Activated CD4-positive, alpha-beta T cell treated with anti-CD3 and anti-CD28 coated beads for 36 hours (primary cell): Measurements from ENCODE around the gene LPGAT1. TPM values are rescaled to one million over a fixed set of nuclear protein-coding genes. Genes with fewer than 3 reads are reported as not detected.
A peak's percentile ranks its signal among the peaks of the same experiment; 100 is the strongest.

Experiments used
- ATAC-seq: fragments of 200-7000 bp; cut with Tn5 transposase; one replicate; pipeline ENCODE4 v1.10.0; 2021; ENCODE audit warnings: mild to moderate bottlenecking, moderate library complexity
- CTCF ChIA-PET: fragments of 350-600 bp; sonication (Branson Sonifier 250); formaldehyde crosslinking; loops from one replicate; lab custom pipeline; 2021; ENCODE audit warnings: antibody characterized with exemption; lab: Charles Lee
- POLR2A ChIA-PET: fragments of 350-600 bp; sonication (Branson Sonifier 250); formaldehyde crosslinking; loops from one replicate; lab custom pipeline; 2021; ENCODE audit warnings: antibody characterized with exemption, inconsistent platforms; lab: Charles Lee
- DNase-seq: peaks from one replicate; pipeline ENCODE4 v3.0.0-alpha.2; 2020
- H3K27ac Mint-ChIP-seq: one replicate; pipeline ENCODE4 v1.8.0; 2021; ENCODE audit warnings: mixed read lengths
- H3K27me3 Mint-ChIP-seq: one replicate; pipeline ENCODE4 v1.8.0; 2021; ENCODE audit warnings: mixed read lengths
- H3K36me3 Mint-ChIP-seq: one replicate; pipeline ENCODE4 v1.8.0; 2021; ENCODE audit warnings: low read depth, mixed read lengths
- H3K4me1 Mint-ChIP-seq: one replicate; pipeline ENCODE4 v1.8.0; 2021; ENCODE audit warnings: mixed read lengths
- H3K4me3 Mint-ChIP-seq: one replicate; pipeline ENCODE4 v1.8.0; 2021; ENCODE audit warnings: mild to moderate bottlenecking, moderate library complexity, mixed read lengths
- H3K9me3 Mint-ChIP-seq: one replicate; pipeline ENCODE4 v1.8.0; 2021; ENCODE audit warnings: low read depth, mixed read lengths
- intact Hi-C, 2 experiments: fragments of 100-400 bp; cut with DNase I in 1 of 2; cut with micrococcal nuclease in 1 of 2; formaldehyde crosslinking; loops; one replicate each; pipeline versions ENCODE4 v1.14.2 to v1.15.1; 2022 to 2024; cut with DNase I, micrococcal nuclease
- total RNA-seq, 2 experiments: library from RNA; stranded (reverse); gene quantifications; one replicate each; pipeline ENCODE4 v1.2.3, GENCODE V29; 2021

Gene LPGAT1
- total RNA-seq, 2 experiments from 2014 or later = 21.7 to 24.9 TPM

DNA sequence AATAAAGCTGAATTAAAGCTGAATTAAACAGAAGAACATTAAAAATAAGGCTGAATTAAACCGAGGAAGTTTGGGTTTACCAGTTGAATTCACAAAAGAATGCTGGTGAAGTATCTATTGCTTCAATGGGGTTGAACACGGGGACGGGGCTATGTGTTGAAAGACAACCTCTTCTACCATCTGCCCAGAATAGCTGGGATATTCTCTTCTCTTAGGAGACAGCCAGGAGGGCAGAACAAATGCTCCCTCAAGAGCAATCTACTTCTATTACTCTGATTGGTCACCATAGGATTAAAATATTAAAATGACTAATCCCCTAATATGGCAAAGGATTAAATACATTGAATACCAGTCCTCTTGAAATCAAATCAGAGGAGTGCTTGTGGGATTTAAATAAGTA is 68.4 kb downstream of the LPGAT1 start:
- ATAC-seq (no peak), DNase-seq (no peak)
- Mint-ChIP-seq H3K27me3 (no peaks in the 10 kb centered on the region), H3K9me3 (no peaks in the 10 kb centered on the region), H3K27ac (no peak overlapping the region), H3K4me3 (no peak overlapping the region), H3K4me1 (no peaks in the 10 kb centered on the region), H3K36me3 (peaks cover 5% of the 10 kb centered on the region)
- POLR2A ChIA-PET = no interaction called here
- CTCF ChIA-PET = interaction anchor here (0.7 to 1.2 kb wide), 5 partner anchors 19 to 112 kb away, joined by 3 read pairs; no protein-coding TSS in a partner anchor
- intact Hi-C loops = no loop called here

DNA sequence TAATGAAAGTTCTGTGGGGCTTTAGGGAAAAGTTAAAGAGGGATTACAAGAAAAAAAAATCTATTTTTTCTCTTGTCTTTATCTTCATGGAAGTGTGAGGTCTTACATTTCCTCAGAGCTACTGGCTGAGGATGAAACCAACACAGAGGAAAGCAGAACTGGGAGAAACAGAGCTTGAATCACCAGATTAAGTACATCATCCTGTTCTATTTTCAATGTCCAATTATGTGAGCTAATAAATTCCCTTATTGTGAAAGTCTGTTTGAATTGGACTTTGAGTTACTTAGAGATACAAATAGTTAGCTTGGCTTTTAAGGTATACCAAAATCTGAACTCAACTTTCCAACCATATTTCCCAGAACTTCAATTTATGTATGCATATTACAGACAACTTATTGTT is 69.2 kb downstream of the LPGAT1 start:
- H3K27me3 Mint-ChIP-seq = no peaks in the 10 kb centered on the region
- no peak for ATAC-seq
- no peak overlapping the region for H3K27ac Mint-ChIP-seq
- no peaks in the 10 kb centered on the region for H3K9me3 Mint-ChIP-seq
- no peak overlapping the region for H3K4me3 Mint-ChIP-seq
- peaks cover 5% of the 10 kb centered on the region for H3K36me3 Mint-ChIP-seq
- ChIA-PET CTCF (interaction anchor here (0.6 to 1.2 kb wide), 4 partner anchors 18 to 66 kb away, joined by 3 read pairs; no protein-coding TSS in a partner anchor), POLR2A (no interaction called here)
- no peak for DNase-seq
- intact Hi-C loops = no loop called here
- H3K4me1 Mint-ChIP-seq = no peaks in the 10 kb centered on the region

DNA sequence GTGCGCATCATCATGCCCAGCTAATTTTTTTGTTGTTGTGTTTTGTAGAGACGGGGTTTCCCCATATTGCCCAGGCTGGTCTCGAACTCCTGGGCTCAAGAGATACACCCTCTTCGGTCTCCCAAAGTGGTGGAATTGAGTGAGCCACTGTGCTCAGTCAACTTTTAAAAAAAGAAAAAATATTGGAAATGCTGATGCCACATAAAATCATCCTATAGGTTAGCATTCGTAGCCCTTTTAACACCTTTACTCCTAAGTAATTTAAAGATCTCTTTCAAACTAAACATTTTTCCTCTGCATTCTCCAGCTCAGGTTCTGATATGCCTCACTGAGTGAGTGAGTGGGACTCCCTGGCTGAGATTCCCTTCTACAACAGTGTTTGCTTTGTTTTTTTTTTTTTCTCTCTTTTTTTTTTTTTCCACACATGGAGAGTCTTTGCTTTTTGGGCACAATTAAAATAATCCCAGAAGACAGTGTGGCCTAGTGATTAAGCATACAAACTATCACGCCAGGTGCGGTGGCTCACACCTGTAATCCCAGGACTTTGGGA is 74.0 kb downstream of the LPGAT1 start:
- ChIA-PET POLR2A (no interaction called here), CTCF (interaction anchor here (0.6 to 1.6 kb wide), 3 partner anchors 35 to 700 kb away, joined by 3 to 5 read pairs (median 4); no protein-coding TSS in a partner anchor)
- H3K27ac Mint-ChIP-seq = no peak overlapping the region
- intact Hi-C loops = no loop called here
- ATAC-seq (no peak), DNase-seq (no peak)
- H3K36me3 Mint-ChIP-seq = peaks cover 5% of the 10 kb centered on the region
- no peak overlapping the region for H3K4me3 Mint-ChIP-seq
- H3K9me3 Mint-ChIP-seq = no peaks in the 10 kb centered on the region
- no peaks in the 10 kb centered on the region for H3K4me1 Mint-ChIP-seq
- no peaks in the 10 kb centered on the region for H3K27me3 Mint-ChIP-seq

DNA sequence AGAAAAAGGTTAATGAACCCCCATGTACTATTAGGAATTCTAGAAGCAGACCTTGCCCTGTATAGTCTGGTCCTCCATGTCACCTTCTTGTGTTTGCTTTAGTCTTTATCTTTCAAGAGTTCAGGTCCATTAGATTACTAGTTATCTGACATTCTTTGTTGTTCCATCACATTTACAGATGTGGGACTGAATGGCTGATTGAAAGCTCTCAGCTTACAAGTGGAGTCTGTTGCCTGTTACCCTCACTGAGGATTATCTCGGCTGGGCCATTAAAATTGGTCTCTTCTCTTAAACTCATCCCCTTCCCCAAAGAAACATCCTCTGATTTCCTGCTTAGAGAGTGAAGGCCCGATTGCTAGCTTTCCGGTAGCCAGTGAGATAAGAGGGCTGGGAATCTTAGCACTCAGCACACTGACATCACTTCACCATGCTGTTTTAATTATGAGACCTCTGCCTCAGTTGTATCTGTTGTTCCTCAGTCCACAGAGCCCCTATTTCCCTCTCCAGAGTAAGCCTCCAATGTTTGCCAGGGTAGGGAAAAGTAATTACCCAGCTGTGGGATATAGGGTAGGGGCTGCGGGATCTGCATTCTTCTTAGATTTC is 76.8 kb downstream of the LPGAT1 start:
- no peak for DNase-seq
- CTCF ChIA-PET = interaction anchor here (0.7 kb wide), 1 partner anchor 106 kb away, joined by 3 read pairs; no protein-coding TSS in a partner anchor
- ATAC-seq = no peak
- H3K9me3 Mint-ChIP-seq = no peaks in the 10 kb centered on the region
- H3K27me3 Mint-ChIP-seq = no peaks in the 10 kb centered on the region
- H3K27ac Mint-ChIP-seq = no peak overlapping the region
- H3K36me3 Mint-ChIP-seq = peaks cover 5% of the 10 kb centered on the region
- H3K4me1 Mint-ChIP-seq = peaks cover 2% of the 10 kb centered on the region
- POLR2A ChIA-PET = no interaction called here
- intact Hi-C loops = no loop called here
- no peak overlapping the region for H3K4me3 Mint-ChIP-seq

DNA sequence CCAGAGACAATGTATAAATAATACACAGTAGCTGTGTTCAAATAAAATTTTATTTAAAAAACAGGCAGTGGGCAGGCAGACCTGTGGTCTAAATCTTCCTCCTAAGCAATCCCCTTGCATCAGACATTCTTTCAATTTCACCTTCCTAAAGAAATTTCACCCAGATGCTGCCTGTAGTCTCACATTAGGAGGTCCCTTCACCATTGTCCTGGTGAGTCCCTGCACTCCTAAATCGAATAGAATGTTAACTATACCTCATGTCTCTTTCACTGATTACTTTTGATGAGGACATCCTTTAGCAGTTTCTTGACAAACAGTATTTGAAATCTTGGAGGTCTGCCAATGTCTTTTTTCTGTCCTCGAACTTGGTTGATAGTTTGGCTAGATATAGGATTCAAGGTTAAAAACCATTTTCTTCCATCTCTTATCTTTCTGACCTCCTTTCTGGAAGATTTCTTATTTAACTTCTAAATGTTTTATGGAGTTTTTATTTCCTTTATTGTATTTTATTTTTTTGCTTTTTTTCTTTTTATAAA is 77.5 kb downstream of the LPGAT1 start:
- H3K27ac Mint-ChIP-seq = no peak overlapping the region
- ChIA-PET POLR2A (no interaction called here), CTCF (interaction anchor here (0.6 to 0.7 kb wide), 2 partner anchors 106 to 281 kb away, joined by 3 to 4 read pairs; no protein-coding TSS in a partner anchor)
- H3K36me3 Mint-ChIP-seq = peaks cover 5% of the 10 kb centered on the region
- intact Hi-C loops = no loop called here
- no peak for ATAC-seq
- no peak overlapping the region for H3K4me3 Mint-ChIP-seq
- H3K4me1 Mint-ChIP-seq = peaks cover 2% of the 10 kb centered on the region
- no peak for DNase-seq
- H3K9me3 Mint-ChIP-seq = no peaks in the 10 kb centered on the region
- H3K27me3 Mint-ChIP-seq = no peaks in the 10 kb centered on the region

GRCh38 chr1:211752317-211752716 is 78.2 kb downstream of the LPGAT1 start:
- Mint-ChIP-seq H3K9me3 (no peaks in the 10 kb centered on the region), H3K27ac (no peak overlapping the region), H3K4me3 (no peak overlapping the region), H3K36me3 (peaks cover under 1% of the 10 kb centered on the region), H3K27me3 (no peaks in the 10 kb centered on the region), H3K4me1 (peaks cover 2% of the 10 kb centered on the region)
- ChIA-PET CTCF (interaction anchor here (0.6 to 1.4 kb wide), 3 partner anchors 15 to 282 kb away, joined by 4 read pairs; no protein-coding TSS in a partner anchor), POLR2A (no interaction called here)
- DNase-seq (no peak), ATAC-seq (no peak)
- intact Hi-C loops = no loop called here

GRCh38 chr1:211751438-211751837 is 79.1 kb downstream of the LPGAT1 start:
- H3K27ac Mint-ChIP-seq = no peak overlapping the region
- no peaks in the 10 kb centered on the region for H3K27me3 Mint-ChIP-seq
- CTCF ChIA-PET = interaction anchor here (1.4 kb wide), 1 partner anchor 16 kb away, joined by 4 read pairs; no protein-coding TSS in a partner anchor
- DNase-seq (no peak), ATAC-seq (peak; percentile 42)
- H3K9me3 Mint-ChIP-seq = no peaks in the 10 kb centered on the region
- POLR2A ChIA-PET = no interaction called here
- no peaks in the 10 kb centered on the region for H3K36me3 Mint-ChIP-seq
- no peak overlapping the region for H3K4me3 Mint-ChIP-seq
- intact Hi-C loops = no loop called here
- peaks cover 2% of the 10 kb centered on the region for H3K4me1 Mint-ChIP-seq

DNA sequence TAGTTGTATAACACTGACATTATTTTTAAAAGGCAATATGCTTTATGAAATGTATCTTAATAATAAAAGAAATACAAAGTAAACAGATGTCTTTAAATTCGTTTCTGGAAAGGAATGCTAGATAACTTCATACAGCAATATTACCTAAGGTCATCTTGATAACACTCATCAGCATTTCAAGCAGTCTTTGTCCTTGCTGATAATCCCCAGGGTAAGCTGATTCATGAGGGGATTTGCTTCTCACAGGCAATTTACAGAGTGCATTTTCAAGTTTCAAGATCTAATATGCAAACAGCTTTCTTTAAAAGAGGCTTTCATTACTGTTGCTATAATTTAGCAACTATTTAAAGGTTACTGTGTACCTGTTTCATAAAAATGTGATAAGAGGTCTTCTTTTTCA is 80.0 kb downstream of the LPGAT1 start:
- H3K27me3 Mint-ChIP-seq = no peaks in the 10 kb centered on the region
- no peaks in the 10 kb centered on the region for H3K36me3 Mint-ChIP-seq
- no peaks in the 10 kb centered on the region for H3K9me3 Mint-ChIP-seq
- ChIA-PET CTCF (interaction anchor here (1.1 kb wide), 1 partner anchor 53 kb away, joined by 4 read pairs; no protein-coding TSS in a partner anchor), POLR2A (no interaction called here)
- no peak overlapping the region for H3K27ac Mint-ChIP-seq
- intact Hi-C loops = no loop called here
- H3K4me3 Mint-ChIP-seq = no peak overlapping the region
- DNase-seq = no peak
- ATAC-seq = no peak
- peaks cover 2% of the 10 kb centered on the region for H3K4me1 Mint-ChIP-seq

DNA sequence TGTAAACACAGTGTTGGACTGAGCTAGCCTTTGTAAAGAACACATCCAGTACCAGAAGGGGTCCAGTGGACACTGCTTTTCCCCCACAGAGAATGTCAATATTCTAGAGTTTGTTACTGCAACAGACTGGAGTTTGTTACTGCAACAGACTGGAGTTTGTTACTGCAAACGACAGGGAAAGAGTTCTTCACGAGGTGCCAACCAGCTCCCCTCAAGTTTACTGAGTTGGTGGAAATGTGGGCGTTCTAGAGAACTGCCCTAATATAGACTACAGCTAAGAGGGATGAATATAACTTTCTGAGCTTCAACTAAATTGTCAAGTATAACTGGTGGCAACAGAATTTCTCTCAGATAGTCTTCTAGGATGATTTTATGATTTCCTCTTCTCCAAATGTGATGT is 81.3 kb downstream of the LPGAT1 start:
- no peaks in the 10 kb centered on the region for H3K27me3 Mint-ChIP-seq
- H3K4me3 Mint-ChIP-seq = no peak overlapping the region
- H3K36me3 Mint-ChIP-seq = no peaks in the 10 kb centered on the region
- no peak overlapping the region for H3K27ac Mint-ChIP-seq
- peaks cover 2% of the 10 kb centered on the region for H3K4me1 Mint-ChIP-seq
- intact Hi-C loops = no loop called here
- DNase-seq = no peak
- CTCF ChIA-PET = interaction anchor here (0.6 to 1.0 kb wide), 2 partner anchors 85 to 701 kb away, joined by 3 read pairs; no protein-coding TSS in a partner anchor
- POLR2A ChIA-PET = interaction anchor here (0.6 kb wide), 1 partner anchor 72 kb away, joined by 15 read pairs; no protein-coding TSS in a partner anchor
- ATAC-seq = no peak
- H3K9me3 Mint-ChIP-seq = no peaks in the 10 kb centered on the region

GRCh38 chr1:211748810-211749209 is 81.8 kb downstream of the LPGAT1 start:
- H3K9me3 Mint-ChIP-seq = no peaks in the 10 kb centered on the region
- H3K27ac Mint-ChIP-seq = no peak overlapping the region
- no peak for DNase-seq
- H3K36me3 Mint-ChIP-seq = no peaks in the 10 kb centered on the region
- H3K4me1 Mint-ChIP-seq = peaks cover 2% of the 10 kb centered on the region
- H3K4me3 Mint-ChIP-seq = no peak overlapping the region
- H3K27me3 Mint-ChIP-seq = no peaks in the 10 kb centered on the region
- ATAC-seq = no peak
- ChIA-PET CTCF (interaction anchor here (1.0 kb wide), 1 partner anchor 85 kb away, joined by 3 read pairs; no protein-coding TSS in a partner anchor), POLR2A (interaction anchor here (0.6 kb wide), 1 partner anchor 73 kb away, joined by 15 read pairs; no protein-coding TSS in a partner anchor)
- intact Hi-C loops = no loop called here

GRCh38 chr1:211742889-211743529 is 87.6 kb downstream of the LPGAT1 start:
- Mint-ChIP-seq H3K27me3 (no peaks in the 10 kb centered on the region), H3K36me3 (no peaks in the 10 kb centered on the region), H3K27ac (no peak overlapping the region), H3K4me1 (peaks cover 23% of the 10 kb centered on the region), H3K9me3 (no peaks in the 10 kb centered on the region), H3K4me3 (no peak overlapping the region)
- intact Hi-C loops = no loop called here
- no peak for DNase-seq
- ATAC-seq = peak; percentile 20
- ChIA-PET POLR2A (no interaction called here), CTCF (interaction anchor here (0.7 to 1.2 kb wide), 3 partner anchors 19 to 45 kb away, joined by 3 to 4 read pairs (median 3); no protein-coding TSS in a partner anchor)
